ENCODE results near the gene STIP1.

STIP1 gene

GRCh38 chr11:64185693-64186491 is at the start of gene STIP1:
Gene STIP1, plus strand, starts transcription at chr11:64186171. Its CDS starts 91 bp downstream, at chr11:64186262.
- peak; percentile 99 for DNase-seq

GRCh38 chr11:64136765-64137441 is 49.1 kb upstream of the STIP1 start:
- DNase-seq = no peak

GRCh38 chr11:64138398-64138797 is 47.6 kb upstream of the STIP1 start:
- DNase-seq = no peak

- no peak for DNase-seq
Observed at GRCh38 chr11:64139049-64139448, 46.9 kb upstream of the STIP1 start.

- no peak for DNase-seq
Observed at GRCh38 chr11:64140082-64140481, 45.9 kb upstream of the STIP1 start.

GRCh38 chr11:64141081-64141783 is 44.7 kb upstream of the STIP1 start:
- DNase-seq = no peak

GRCh38 chr11:64144587-64145472 is 41.1 kb upstream of the STIP1 start:
- DNase-seq = no peak

- DNase-seq = peak; percentile 81
Observed at GRCh38 chr11:64146036-64146955, 39.7 kb upstream of the STIP1 start.

- peak; percentile 87 for DNase-seq
Observed at GRCh38 chr11:64148226-64148916, 37.6 kb upstream of the STIP1 start.

GRCh38 chr11:64148917-64149617 is 36.9 kb upstream of the STIP1 start:
- DNase-seq = no peak

- DNase-seq = no peak
Observed at GRCh38 chr11:64150051-64150450, 35.9 kb upstream of the STIP1 start.

- no peak for DNase-seq
Observed at GRCh38 chr11:64150481-64151239, 35.3 kb upstream of the STIP1 start.

- DNase-seq = no peak
Observed at GRCh38 chr11:64151337-64151736, 34.6 kb upstream of the STIP1 start.

- DNase-seq = peak; percentile 85
Observed at GRCh38 chr11:64152841-64153691, 32.9 kb upstream of the STIP1 start.

- no peak for DNase-seq
Observed at GRCh38 chr11:64153812-64154211, 32.2 kb upstream of the STIP1 start.

GRCh38 chr11:64156235-64157011 is 29.5 kb upstream of the STIP1 start:
- no peak for DNase-seq

- DNase-seq = no peak
Observed at GRCh38 chr11:64157631-64158394, 28.2 kb upstream of the STIP1 start.

All from stimulated activated CD8-positive, alpha-beta memory T cell treated with anti-CD3 and anti-CD28 coated beads, Interleukin-4, amount 100 ng/mL, for 48 hours (primary cell).